Naive B cell (primary cell): Measurements from ENCODE around the gene RNF157. TPM values are rescaled to one million over a fixed set of nuclear protein-coding genes. Genes with fewer than 3 reads are reported as not detected.

Experiments
- ATAC-seq, 2 donors: fragments of 150-1000 bp; cut with Tn5 transposase; 2 replicates each; pipeline ENCODE4 v1.10.0; 2021; ENCODE audit warnings: low read depth in 2 of 2, mild to moderate bottlenecking in 2 of 2, moderate library complexity in 2 of 2
- DNase-seq: peaks from one replicate; pipeline ENCODE4 v3.0.0; 2022
- H3K27ac Mint-ChIP-seq, 6 donors: one replicate each; pipeline ENCODE4 v1.8.0; 2020 to 2022; ENCODE audit warnings: mild to moderate bottlenecking in 6 of 6, mixed read lengths in 6 of 6, moderate library complexity in 5 of 6, inconsistent platforms in 2 of 6
- H3K27me3 Mint-ChIP-seq, 3 donors: one replicate each; pipeline ENCODE4 v1.8.0; 2021 to 2022; ENCODE audit warnings: mixed read lengths in 3 of 3, mild to moderate bottlenecking in 1 of 3
- H3K36me3 Mint-ChIP-seq, 2 donors: one replicate each; pipeline ENCODE4 v1.8.0; 2020 to 2022; ENCODE audit warnings: mixed read lengths in 2 of 2, inconsistent platforms in 1 of 2, mild to moderate bottlenecking in 1 of 2
- H3K4me1 Mint-ChIP-seq, 3 donors: one replicate each; pipeline ENCODE4 v1.8.0; 2020 to 2022; ENCODE audit warnings: mixed read lengths in 3 of 3, inconsistent platforms in 1 of 3, mild to moderate bottlenecking in 1 of 3, moderate library complexity in 1 of 3
- H3K4me3 Mint-ChIP-seq, 8 donors: one replicate each; pipeline ENCODE4 v1.8.0; 2020 to 2022; ENCODE audit warnings: mild to moderate bottlenecking in 8 of 8, mixed read lengths in 8 of 8, moderate library complexity in 8 of 8, inconsistent platforms in 2 of 8
- H3K9me3 Mint-ChIP-seq, 7 donors: one replicate each; pipeline ENCODE4 v1.8.0; 2020 to 2022; ENCODE audit warnings: mixed read lengths in 7 of 7, mild to moderate bottlenecking in 5 of 7, inconsistent platforms in 2 of 7, moderate library complexity in 1 of 7
- polyA plus RNA-seq, 6 donors: library from polyadenylated mRNA; unstranded; fragments of 300-500 nt; fragmentation: Illumina TruSeq; gene quantifications; one replicate each; pipeline ENCODE4 v1.2.3, GENCODE V29; 2021; ENCODE audit warnings: low read depth in 6 of 6

Gene RNF157
- polyA plus RNA-seq, 6 donors from 2014 or later: 0.09 to 0.71 (median 0.22) TPM; not detected in 1

DNA sequence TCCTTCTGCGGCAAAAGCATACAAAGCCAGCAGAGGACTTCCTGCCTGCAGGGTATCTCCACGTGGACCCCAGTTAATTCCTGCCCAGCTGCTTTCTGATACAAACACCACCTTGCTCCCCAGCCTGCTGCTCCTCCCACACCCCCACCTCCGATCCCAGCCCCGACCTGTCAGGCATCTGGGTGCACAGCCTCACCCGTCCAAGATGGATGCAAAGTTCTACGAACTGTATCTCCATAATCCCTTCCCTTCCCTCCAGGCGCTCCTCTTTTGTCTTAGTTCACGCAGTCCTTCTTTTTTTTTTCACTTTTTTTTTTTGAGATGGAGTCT lies 83.7 kb downstream of the RNF157 start:
- ATAC-seq (no peak), DNase-seq (no peak)
- no peak overlapping the region for H3K27ac Mint-ChIP-seq
- no peaks in the 10 kb centered on the region for H3K36me3 Mint-ChIP-seq
- H3K4me1 Mint-ChIP-seq: peaks cover 0 to 2% (median 0%) of the 10 kb centered on the region in 3 donors
- peaks cover 0 to 22% (median 19%) of the 10 kb centered on the region in 3 donors for H3K27me3 Mint-ChIP-seq
- no peak overlapping the region for H3K4me3 Mint-ChIP-seq
- no peaks in the 10 kb centered on the region for H3K9me3 Mint-ChIP-seq

DNA sequence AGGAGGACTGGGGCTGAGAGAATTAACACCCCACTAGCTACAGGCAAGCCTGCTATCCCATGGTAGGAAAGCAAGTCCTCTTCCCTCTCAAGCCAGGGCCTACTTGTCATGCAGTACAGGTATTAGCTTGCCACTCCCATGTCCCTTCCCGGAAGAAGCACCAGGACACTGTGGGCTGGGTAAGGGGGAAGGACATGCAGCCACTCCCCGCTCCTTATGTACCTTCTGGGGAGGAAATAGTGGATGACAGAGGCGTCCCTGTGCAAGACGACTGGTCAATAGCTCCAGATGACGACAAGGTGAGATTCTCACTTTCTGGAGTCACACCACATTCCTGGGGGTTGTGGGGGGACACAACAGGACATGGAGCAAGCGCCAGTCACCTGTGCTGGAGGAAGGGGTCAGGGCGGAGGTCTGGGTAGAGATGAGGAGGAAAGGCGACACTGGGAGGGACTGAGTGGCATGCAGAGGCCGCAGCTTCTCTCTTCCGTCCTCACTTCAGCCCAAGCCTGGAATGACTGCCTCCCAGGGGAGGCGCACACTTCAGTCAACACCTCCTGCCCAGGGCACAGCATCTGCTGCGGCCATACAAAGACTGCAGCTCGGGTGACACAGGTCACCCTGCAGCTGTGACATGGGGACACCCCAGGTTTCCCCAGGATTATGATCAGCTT lies 84.2 kb downstream of the RNF157 start:
- H3K4me1 Mint-ChIP-seq: peaks cover 0 to 2% (median 0%) of the 10 kb centered on the region in 3 donors
- peaks cover 0 to 22% (median 19%) of the 10 kb centered on the region in 3 donors for H3K27me3 Mint-ChIP-seq
- no peaks in the 10 kb centered on the region for H3K36me3 Mint-ChIP-seq
- H3K27ac Mint-ChIP-seq: no peak overlapping the region
- ATAC-seq (no peak), DNase-seq (no peak)
- H3K4me3 Mint-ChIP-seq: no peak overlapping the region
- no peaks in the 10 kb centered on the region for H3K9me3 Mint-ChIP-seq

DNA sequence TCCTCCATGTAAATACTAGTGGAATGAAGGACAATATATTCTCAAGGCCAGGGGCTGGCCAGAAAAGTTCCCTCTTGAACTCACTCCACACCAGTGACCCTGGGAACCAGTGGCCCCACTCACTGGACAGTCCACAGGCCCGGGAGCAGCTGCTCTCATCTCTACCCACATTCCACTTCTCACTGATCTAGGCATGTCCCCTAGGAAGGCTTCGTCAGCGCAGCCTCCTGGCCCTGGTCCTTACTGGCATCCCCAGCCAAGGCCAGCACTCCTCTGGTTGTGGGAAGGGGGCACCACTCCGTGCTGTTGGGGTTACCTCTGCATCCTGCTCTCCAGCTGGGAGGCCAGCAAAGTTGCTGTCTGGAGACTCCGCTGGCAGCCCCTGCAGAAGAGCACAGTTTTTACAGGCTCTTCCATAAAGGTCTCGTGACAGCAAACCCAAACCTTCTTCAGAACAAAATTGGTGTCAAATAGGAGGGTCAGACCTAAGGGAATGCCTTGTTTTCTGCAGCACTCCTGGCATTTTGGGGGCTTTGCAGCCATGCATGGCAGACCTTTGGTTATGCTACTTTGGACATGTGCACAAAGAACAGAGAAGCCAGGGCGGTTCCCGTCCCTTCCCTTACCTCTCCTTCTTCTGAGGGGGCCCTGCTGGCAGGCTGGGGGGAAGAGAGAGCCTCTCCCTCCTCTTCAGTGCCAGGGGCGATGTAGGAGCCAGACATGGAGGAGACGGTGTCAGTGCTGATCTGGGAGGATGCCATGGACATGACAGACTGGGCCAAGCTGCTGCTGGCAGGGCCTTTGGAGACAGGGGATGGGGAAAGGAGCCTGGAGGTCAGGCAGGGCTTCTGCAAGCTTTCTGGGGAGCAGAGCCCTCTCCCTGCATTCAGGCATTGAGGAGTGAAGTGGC lies 85.1 kb downstream of the RNF157 start:
- no peak for ATAC-seq
- Mint-ChIP-seq H3K36me3 (no peaks in the 10 kb centered on the region), H3K27me3 (peaks cover 0 to 22% (median 19%) of the 10 kb centered on the region in 3 donors), H3K9me3 (no peaks in the 10 kb centered on the region), H3K4me3 (no peak overlapping the region), H3K4me1 (peaks cover 0 to 2% (median 0%) of the 10 kb centered on the region in 3 donors), H3K27ac (no peak overlapping the region)
- no peak for DNase-seq

DNA sequence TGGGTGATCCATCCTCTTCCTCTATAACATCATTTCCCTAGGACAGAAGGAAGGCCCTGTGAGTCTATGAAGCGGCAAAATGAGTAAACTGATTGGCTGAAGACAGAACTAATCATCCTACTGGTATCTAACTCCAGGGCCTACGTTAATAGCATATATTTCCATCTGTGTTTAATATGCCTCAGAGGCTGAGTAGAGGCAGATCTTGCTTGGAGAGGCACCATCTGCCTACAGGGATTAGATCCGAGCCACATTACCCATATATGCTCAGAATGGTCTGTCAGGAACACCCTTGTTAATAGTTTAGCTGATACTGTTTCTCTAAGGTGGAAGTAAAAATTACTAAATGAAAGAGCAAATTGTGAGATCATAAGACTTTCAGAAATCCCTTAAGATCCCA lies 86.0 kb downstream of the RNF157 start:
- no peak for DNase-seq
- Mint-ChIP-seq H3K36me3 (no peaks in the 10 kb centered on the region), H3K9me3 (no peaks in the 10 kb centered on the region), H3K4me1 (peaks cover 0 to 2% (median 0%) of the 10 kb centered on the region in 3 donors), H3K27ac (peak overlapping the region in 1 of 6 donors; percentile 64), H3K4me3 (no peak overlapping the region), H3K27me3 (peaks cover 0 to 22% (median 19%) of the 10 kb centered on the region in 3 donors)
- no peak for ATAC-seq

DNA sequence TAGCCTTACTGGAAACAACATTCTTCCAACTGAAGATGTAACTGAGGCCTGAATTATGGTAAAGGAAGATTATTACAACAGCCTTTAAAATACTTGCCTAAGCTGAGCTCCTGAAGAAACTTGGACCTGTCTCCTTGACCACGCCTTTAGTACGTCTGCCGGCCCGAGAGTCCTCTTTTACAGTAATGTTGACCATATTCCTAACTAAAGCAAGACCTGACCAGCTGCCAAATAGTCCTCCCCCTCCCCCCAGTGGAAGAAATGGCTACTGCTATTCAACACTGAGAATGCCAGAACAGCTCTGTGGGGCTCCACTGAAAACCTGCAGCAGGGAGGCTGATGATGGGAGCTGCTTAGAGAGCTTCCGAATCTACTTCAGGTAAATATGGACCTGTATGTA lies 86.7 kb downstream of the RNF157 start:
- peaks cover 0 to 1% (median 0%) of the 10 kb centered on the region in 7 donors for H3K9me3 Mint-ChIP-seq
- H3K4me3 Mint-ChIP-seq: no peak overlapping the region
- DNase-seq (no peak), ATAC-seq (no peak)
- H3K36me3 Mint-ChIP-seq: no peaks in the 10 kb centered on the region
- peaks cover 0 to 22% (median 19%) of the 10 kb centered on the region in 3 donors for H3K27me3 Mint-ChIP-seq
- peaks cover 0 to 5% (median 2%) of the 10 kb centered on the region in 3 donors for H3K4me1 Mint-ChIP-seq
- H3K27ac Mint-ChIP-seq: no peak overlapping the region

DNA sequence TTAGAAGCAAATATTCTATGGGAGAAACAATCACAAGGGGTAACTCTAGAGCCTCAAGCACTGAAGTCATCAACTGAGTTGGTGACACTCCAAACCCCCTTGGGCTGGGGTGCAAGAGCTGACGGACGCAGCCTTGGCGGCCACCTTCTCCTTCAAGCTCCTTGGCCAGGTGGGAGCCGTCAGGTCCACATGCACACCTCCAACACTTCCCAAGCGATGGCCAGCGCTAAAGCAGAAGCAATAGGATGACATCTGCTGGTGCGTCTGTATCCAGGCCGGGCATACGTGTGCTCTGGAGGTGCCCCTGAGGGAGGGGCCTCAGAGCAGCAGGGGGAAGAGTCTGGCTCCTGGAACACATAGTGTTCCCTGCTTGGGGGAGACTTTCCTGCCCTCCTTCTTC lies 87.1 kb downstream of the RNF157 start:
- peaks cover 0 to 1% (median 0%) of the 10 kb centered on the region in 7 donors for H3K9me3 Mint-ChIP-seq
- H3K4me3 Mint-ChIP-seq: no peak overlapping the region
- H3K36me3 Mint-ChIP-seq: no peaks in the 10 kb centered on the region
- no peak for DNase-seq
- H3K4me1 Mint-ChIP-seq: peaks cover 0 to 5% (median 2%) of the 10 kb centered on the region in 3 donors
- ATAC-seq: no peak
- H3K27ac Mint-ChIP-seq: no peak overlapping the region
- peaks cover 0 to 19% (median 18%) of the 10 kb centered on the region in 3 donors for H3K27me3 Mint-ChIP-seq

DNA sequence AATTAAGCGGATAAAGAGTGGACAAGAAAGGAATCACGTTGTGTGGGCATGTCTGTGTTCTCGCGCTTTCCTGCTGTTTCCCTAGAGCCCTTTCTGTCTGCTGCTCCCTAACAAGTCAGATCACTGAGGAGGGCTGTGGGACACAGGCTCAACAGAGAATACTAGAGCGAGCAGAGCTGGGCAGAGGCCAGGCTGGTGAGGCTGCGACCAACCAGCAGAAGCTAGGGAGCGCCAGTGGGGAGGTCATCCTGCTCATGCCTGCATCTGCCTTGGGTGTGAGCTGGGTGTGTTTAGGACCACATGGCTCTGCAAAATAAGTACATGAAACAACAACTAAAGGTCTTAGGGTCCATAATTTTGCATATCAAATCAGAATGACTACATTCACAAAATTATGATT lies 87.7 kb downstream of the RNF157 start:
- Mint-ChIP-seq H3K4me1 (peaks cover 0 to 5% (median 4%) of the 10 kb centered on the region in 3 donors), H3K36me3 (no peaks in the 10 kb centered on the region), H3K27ac (no peak overlapping the region), H3K9me3 (peaks cover 0 to 1% (median 0%) of the 10 kb centered on the region in 7 donors), H3K4me3 (no peak overlapping the region), H3K27me3 (peaks cover 0 to 13% (median 12%) of the 10 kb centered on the region in 3 donors)
- ATAC-seq (no peak), DNase-seq (no peak)

DNA sequence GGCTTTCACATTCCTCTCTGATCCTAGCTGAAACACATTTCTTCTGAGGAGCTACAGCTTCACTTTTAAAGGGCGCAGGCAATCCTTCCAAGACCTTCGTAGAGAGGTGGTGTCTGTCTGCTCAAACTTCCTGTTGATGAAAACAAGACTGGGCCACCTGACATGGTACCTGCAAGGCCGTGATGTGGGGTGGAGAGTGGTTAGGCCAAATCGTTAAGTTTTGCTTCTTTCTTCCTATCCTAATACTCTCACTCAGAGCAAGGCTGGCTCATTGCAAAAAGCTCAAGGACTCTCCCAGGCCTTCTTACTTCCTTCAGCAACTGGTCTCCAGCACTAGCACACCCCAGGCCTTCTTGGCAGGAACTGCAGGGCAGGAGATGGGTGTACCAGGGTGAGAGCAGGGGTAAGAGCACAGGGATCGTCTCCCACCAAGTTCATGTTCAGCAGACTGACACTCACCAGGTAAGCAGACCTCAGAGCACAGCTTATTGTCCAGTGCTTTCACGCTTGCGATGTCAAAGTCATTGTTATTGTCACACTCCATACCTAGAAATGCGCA lies 88.3 kb downstream of the RNF157 start:
- peaks cover 0 to 11% (median 10%) of the 10 kb centered on the region in 3 donors for H3K4me1 Mint-ChIP-seq

DNA sequence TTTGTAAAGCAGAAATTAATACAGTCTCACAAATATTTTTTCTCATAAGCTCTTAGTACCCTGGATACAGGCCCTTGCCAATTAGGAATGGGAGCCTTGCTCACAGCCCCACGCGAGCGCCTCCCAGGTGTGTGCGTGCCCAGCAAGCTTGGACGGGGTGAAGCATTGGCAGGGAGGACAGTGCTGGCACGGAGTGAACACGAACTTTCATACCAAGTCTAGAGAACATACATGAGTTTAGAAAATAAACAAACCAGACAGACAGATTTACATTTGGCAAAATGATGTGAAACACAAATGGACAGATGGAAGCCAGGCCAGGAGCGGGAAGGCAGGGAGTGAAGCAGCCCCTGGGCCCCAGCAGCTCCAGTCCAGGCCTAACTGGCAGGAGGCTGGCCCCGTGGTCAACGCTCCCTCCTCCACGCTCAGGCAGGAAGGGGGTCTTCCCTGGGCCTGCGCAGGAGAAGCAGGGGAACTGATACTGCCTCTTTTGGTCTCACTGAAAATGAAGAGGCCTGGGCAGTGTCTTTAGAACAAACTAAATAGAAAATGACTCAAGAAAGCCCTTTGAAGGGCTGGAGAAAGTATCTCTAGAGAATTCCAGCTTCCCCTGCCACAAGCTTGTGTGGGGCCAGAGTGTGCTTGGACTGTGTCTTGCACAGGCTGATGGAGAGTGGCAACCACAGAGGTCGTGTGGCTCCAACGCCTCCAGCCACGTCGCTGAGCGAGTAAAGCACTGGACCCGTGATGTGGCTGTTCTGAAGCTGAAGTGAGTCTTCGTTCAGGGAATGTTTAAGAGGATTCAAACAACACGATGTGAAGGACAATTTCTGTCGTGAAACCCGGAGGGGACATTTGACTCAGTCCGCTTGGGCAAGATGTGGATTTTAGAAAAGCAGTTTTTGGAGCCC lies 89.3 kb downstream of the RNF157 start:
- peaks cover 0 to 1% (median 0%) of the 10 kb centered on the region in 7 donors for H3K9me3 Mint-ChIP-seq
- H3K27me3 Mint-ChIP-seq: no peaks in the 10 kb centered on the region
- no peaks in the 10 kb centered on the region for H3K36me3 Mint-ChIP-seq
- no peak for DNase-seq
- no peak for ATAC-seq
- H3K4me1 Mint-ChIP-seq: peaks cover 7 to 22% (median 20%) of the 10 kb centered on the region in 3 donors
- H3K27ac Mint-ChIP-seq: no peak overlapping the region
- H3K4me3 Mint-ChIP-seq: no peak overlapping the region

More for the DNA sequence above, 88.3 kb downstream of the RNF157 start:
- Mint-ChIP-seq H3K27me3 (peaks cover 0 to 7% (median 5%) of the 10 kb centered on the region in 3 donors), H3K9me3 (peaks cover 0 to 1% (median 0%) of the 10 kb centered on the region in 7 donors), H3K36me3 (no peaks in the 10 kb centered on the region), H3K27ac (peak overlapping the region in 2 of 6 donors; percentile 6 to 32), H3K4me3 (no peak overlapping the region)
- DNase-seq: no peak
- no peak for ATAC-seq

DNA sequence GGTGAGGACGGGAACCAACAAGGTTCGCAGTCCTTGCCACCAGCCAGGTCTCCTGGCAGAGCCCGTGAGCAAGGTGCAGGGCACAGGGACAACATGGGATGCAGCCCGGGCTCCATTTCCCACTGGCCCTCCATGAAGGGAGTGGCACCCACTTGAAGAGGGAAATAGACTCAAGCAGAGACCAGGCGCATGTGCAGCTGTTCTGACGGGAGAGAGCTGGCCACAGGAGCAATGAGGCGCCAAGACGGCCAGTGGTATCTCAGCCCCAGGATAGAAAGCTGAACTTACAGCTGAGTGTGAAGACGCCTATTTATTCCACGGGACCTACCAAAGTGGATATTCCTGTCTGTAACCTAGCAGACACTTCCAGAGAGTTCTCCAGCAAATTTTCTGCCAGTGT lies 91.1 kb downstream of the RNF157 start:
- peaks cover 21 to 37% (median 36%) of the 10 kb centered on the region in 3 donors for H3K4me1 Mint-ChIP-seq
- H3K27ac Mint-ChIP-seq: peak overlapping the region in 2 of 6 donors; percentile 57 to 59

DNA sequence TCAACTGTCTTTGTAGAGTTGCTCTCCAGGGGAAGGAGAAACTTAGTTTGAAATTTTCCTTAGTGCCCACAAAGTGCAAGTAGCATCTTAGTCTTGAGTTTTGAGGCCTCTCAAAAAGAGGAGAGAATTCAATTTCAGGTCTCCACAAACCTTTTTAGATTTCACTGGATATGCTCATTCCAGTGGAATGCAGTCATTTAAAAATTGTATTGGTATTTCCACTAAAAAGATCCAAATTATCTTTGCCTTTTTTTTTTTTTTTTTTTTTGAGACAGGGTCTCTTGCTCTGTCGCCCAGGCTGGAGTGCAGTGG lies 92.3 kb downstream of the RNF157 start:
- no peaks in the 10 kb centered on the region for H3K27me3 Mint-ChIP-seq
- H3K36me3 Mint-ChIP-seq: no peaks in the 10 kb centered on the region
- H3K9me3 Mint-ChIP-seq: peaks cover 0 to 1% (median 0%) of the 10 kb centered on the region in 7 donors
- peak overlapping the region in 1 of 6 donors; percentile 42 for H3K27ac Mint-ChIP-seq
- DNase-seq (no peak), ATAC-seq (no peak)
- peaks cover 27 to 50% (median 42%) of the 10 kb centered on the region in 3 donors for H3K4me1 Mint-ChIP-seq
- H3K4me3 Mint-ChIP-seq: no peak overlapping the region

More for the DNA sequence above, 91.1 kb downstream of the RNF157 start:
- Mint-ChIP-seq H3K9me3 (peaks cover 0 to 1% (median 0%) of the 10 kb centered on the region in 7 donors), H3K4me3 (no peak overlapping the region), H3K36me3 (no peaks in the 10 kb centered on the region), H3K27me3 (no peaks in the 10 kb centered on the region)
- ATAC-seq: no peak
- no peak for DNase-seq

DNA sequence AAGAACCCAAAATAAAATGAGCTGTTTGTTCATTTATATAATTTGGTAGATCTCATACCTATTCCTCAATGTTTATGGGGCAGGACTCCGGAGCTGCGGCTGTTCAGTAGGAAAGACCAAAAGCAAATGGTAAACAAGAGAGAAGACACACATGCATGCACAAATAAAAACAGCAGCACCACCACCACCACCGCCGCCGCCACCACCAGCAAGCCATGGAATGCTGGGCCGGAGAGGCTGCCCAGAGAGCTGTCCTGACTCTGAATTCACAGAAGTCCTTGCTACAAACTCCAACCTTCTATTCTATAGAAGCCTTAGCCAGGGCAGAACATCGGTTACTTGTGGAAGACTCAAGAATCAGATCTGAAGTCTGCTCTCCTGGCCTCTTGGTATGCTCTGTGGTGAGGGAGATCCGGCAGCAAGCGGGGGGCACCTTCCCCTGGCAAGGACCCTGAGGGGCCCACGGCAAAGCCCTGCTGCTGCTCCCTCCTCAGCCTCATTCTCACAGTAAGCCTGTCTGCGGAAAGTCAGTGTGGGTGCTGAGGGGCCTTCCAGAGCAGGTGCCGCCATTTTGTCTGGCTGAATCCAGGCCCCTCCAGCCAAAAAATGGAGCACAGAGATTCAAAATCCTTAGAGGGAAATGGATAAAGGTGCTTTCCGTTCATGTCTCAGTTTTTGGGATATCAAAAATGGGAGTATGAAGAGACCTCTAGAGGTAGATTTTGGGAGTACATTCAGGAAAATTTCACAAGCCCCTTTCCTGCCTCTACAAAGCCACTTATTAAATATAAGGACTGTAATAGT lies 92.9 kb downstream of the RNF157 start:
- Mint-ChIP-seq H3K36me3 (no peaks in the 10 kb centered on the region), H3K4me1 (peaks cover 33 to 55% (median 48%) of the 10 kb centered on the region in 3 donors), H3K4me3 (peak overlapping the region in 2 of 8 donors; percentile 30 to 70), H3K27ac (peak overlapping the region in 5 of 6 donors; percentile 39 to 95 (median 56)), H3K9me3 (peaks cover 0 to 1% (median 0%) of the 10 kb centered on the region in 7 donors), H3K27me3 (no peaks in the 10 kb centered on the region)
- DNase-seq (no peak), ATAC-seq (no peak)
